Retinal pigment epithelial cell (primary cell): Measurements from ENCODE around the gene ITGBL1.

Experiments
- DNase-seq: peaks from one replicate; pipeline ENCODE4 v3.0.0-alpha.2; 2010; ENCODE audit warnings: low read depth
- H3K4me3 ChIP-seq: 2 replicates; pipeline ENCODE4 v1.5.1; 2011; ENCODE audit warnings: mild to moderate bottlenecking, low read length, control low read depth, moderate library complexity
- TF ChIP-seq, protein P1 (sequence below): conservative IDR thresholded peaks from 2 replicates; pipeline ENCODE4 v1.5.1; 2011; ENCODE audit warnings: low read depth, low read length, control low read depth, inconsistent platforms

ITGBL1 gene

DNA sequence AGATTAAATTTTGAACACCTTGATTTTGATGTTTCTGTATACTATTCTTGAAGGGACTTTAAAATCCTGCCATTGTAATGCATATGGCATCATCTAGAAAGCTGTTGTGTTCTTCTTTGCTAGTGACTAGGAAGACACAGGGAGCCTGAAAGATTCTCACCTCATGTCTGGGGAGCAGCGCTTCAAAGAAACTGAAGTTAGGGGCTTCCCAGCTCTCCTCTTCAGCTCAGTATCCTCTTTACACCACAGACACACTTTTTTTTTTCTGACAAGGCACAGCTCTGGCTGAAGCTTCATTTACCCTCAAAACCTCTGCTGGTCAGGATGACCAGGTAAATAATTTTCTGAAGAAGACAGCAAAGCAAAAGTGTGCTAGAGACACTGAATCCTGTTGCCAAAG lies 255.6 kb downstream of the ITGBL1 start:
- TF ChIP-seq, protein P1, sequence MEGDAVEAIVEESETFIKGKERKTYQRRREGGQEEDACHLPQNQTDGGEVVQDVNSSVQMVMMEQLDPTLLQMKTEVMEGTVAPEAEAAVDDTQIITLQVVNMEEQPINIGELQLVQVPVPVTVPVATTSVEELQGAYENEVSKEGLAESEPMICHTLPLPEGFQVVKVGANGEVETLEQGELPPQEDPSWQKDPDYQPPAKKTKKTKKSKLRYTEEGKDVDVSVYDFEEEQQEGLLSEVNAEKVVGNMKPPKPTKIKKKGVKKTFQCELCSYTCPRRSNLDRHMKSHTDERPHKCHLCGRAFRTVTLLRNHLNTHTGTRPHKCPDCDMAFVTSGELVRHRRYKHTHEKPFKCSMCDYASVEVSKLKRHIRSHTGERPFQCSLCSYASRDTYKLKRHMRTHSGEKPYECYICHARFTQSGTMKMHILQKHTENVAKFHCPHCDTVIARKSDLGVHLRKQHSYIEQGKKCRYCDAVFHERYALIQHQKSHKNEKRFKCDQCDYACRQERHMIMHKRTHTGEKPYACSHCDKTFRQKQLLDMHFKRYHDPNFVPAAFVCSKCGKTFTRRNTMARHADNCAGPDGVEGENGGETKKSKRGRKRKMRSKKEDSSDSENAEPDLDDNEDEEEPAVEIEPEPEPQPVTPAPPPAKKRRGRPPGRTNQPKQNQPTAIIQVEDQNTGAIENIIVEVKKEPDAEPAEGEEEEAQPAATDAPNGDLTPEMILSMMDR: no peak
- DNase-seq: no peak
- H3K4me3 ChIP-seq: no peak overlapping the region

DNA sequence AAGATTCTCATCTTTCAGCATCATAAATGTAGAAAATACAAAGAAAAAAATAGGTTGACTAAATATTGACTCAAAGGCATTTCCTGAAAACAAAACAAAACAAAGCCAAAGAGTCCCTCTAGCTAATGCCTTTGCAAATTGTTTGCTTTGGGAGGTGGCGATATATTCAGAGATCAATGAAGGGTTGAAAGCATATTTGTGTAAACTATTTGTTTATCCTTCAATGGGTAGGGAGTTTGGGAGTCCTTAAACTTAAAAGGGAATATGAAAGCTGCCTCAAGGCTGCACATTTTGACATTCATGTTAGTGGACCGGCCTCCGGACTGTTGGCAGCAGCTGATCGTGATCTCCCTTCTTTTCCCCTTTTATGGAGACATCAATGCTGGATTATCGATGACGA lies 257.5 kb downstream of the ITGBL1 start:
- no peak overlapping the region for H3K4me3 ChIP-seq
- TF ChIP-seq, protein P1: no peak
- DNase-seq: no peak

DNA sequence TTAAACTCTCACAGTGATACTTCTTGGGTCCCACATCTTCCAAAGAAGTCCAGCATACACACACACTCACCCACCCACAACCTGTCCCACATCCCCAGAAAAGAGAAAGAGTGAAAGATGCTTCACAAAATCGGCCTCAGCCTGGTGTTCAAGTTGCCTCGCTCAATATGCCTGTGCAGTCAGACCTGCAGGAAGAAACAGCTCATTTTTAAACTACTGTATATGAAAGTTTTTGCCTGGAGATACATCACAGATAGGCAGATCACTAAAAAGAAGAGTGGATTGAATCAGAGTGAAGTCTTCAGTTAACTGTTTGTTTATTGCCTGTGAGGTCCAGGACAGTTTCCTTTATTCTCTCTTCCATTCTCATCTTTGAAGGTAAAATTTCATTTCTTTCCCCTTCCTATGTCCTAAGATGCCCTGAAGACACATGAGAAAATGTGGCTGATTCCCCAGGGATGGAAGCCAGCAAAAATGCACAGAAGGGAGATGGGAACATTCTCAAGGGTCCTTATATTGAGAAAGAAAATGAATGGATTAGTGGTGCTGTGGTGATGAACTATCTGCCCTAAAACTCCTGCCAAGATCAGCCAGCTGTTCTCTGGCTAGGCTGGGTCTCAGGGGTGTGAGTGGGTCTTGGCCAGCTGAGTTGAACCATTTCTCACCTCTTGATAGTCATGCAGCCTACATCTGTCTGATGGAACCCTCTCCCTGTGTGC lies 259.0 kb downstream of the ITGBL1 start:
- no peak for DNase-seq
- TF ChIP-seq, protein P1: no peak
- no peak overlapping the region for H3K4me3 ChIP-seq

DNA sequence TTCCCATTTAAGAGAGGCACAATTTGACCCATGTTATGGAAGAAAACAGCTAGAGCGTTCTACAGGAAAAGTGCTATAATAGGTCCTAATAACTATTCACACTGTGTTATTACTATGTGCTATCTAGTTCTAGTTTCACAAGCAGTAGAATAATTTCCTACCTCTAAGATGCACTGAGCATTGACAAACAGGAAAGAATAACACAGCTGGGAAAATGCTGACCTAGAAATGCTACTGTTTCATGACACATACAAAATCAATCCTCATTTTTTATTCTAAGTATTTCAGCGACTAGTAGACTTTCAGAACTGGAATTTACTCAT lies 259.5 kb downstream of the ITGBL1 start:
- TF ChIP-seq, protein P1: no peak
- no peak overlapping the region for H3K4me3 ChIP-seq
- DNase-seq: no peak

DNA sequence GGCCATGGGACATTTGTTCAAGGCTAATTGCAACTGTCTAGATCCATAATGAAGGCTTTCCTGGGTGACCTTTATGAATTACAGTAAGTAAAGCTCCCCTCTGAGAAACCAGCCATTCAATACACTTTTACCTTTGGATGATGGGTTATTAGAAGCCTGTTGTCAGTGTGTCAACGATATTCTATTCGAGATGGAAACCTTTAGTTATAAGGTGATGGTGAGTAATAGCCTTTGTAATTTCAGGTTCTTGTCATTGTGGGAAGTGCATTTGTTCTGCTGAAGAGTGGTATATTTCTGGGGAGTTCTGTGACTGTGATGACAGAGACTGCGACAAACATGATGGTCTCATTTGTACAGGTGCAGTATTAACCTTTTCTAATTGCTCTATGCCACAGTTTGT lies 261.7 kb downstream of the ITGBL1 start:
- DNase-seq: no peak
- no peak overlapping the region for H3K4me3 ChIP-seq
- TF ChIP-seq, protein P1: no peak

DNA sequence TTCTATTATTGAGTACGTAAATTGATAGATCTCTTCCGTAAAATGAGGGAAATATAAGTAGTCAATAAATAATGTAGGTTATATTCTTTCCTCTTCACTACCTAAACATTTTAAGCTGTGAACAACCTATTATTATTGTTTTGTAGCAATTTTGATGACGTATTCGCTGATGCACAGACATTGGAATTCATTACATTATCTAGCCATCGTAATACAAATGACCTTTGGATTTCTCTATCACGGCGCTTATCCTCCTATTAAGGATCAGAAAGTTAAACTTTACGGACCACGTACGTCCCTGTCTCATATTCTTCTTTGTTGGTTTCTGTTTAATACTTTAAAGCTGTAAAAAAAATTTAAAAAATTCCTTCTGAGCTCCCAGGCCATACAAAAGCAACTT lies 264.9 kb downstream of the ITGBL1 start:
- TF ChIP-seq, protein P1: no peak
- DNase-seq: no peak
- H3K4me3 ChIP-seq: no peak overlapping the region

DNA sequence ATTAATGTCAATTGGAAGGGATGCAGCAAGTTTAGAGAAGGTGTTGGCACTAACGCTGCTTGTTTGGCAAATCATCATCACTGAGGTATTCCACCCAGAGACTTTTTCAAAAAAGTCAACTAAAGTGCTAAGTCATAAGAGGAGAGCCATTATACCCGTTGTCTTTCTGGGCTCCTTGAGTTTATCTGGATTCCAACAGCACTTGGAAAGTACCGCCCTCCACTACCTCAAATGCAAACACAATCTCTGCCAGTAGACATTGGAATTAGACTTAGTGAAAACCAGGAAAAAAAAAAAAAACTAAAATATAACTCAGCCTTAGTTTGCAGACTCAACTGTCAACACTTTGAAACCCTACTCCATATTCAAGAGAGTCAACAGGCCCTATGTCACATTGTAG lies 266.0 kb downstream of the ITGBL1 start:
- H3K4me3 ChIP-seq: no peak overlapping the region
- TF ChIP-seq, protein P1: no peak
- DNase-seq: no peak
